ENCODE results near the gene ADGRG2.

DNA sequence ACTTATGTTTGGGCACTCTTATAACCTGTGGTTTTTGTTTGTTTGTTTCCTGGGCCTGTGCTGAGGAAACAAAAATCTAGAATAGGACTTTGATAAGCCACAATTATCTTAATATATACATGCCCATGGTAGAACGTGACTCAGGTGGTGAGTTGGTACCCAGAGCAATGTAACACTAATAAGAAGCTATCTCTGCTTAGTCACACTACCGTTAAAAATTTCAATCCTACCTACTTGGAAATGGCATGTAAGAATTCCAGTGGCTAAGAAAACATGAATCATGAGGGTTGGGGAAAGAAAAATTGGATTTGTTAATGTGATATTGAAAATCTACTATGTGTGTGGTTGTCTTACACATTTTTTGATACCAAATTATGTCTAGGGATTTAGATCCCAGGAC, 30.5 kb upstream of the ADGRG2 start:
- no peak for TF ChIP-seq CTCF (IDR thresholded peaks at IDR 0.05; ENCODE audit: borderline replicate concordance, extremely low read depth, low read length, poor library complexity, severe bottlenecking)
- no peak for TF ChIP-seq EZH2 (IDR thresholded peaks at IDR 0.05; ENCODE audit: borderline replicate concordance, low read depth, low read length, severe bottlenecking)
